Measurements from ENCODE around the gene TOB2.
A peak's percentile ranks its signal among the peaks of the same experiment; 100 is the strongest.
"Not testable (repeated sequence)": the region's sequence is repeated elsewhere in the genome, so short reads cannot be mapped to it uniquely, and the experiment has no call there.

Gene TOB2

DNA sequence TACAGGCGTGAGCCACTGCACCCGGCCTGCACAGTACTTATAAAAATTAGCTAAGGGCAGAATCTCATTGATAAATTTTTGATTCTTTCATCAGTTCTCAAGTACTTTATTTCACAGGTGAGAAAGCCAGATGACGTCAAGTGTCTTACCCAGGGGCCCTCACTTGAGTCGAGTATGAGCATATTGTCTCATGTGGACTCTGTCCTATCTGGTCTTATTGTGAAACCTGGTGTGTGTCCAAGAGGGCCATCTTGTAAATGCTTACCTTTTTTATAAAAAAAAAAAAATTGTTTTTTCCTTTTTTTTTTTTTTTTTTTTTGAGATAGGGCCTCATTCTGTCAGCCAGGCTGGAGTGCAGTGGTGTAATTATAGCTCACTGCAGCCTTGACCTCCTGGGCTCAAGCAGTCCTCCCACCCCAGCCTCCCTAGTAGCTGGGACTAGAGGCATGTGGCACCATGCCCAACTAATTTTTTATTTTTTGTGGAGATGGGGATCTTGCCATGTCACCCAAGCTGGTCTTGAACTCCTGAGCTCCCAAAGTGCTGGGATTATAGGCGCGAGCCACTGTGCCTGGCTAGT is 28.4 kb upstream of the TOB2 start:
- Histone ChIP-seq H3K4me1 (peaks cover 40 to 60% (median 46%) of the 10 kb centered on the region in 10 experiments), H3K9me3 (replicated peaks in 1 of 11) (peaks cover 0 to 11% (median 0%) of the 10 kb centered on the region in 11 experiments; a peak in 7 of 22 replicates), H4K20me1 (peaks cover 20 to 88% (median 70%) of the 10 kb centered on the region in 11 experiments; a peak in 21 of 22 replicates), H3K27ac (0 out of 22 replicates have a peak overlapping the region, but pooled peaks of 1 of the 11 experiments have one; percentile 12), H3K4me2 (no peak overlapping the region), H3K36me3 (peaks cover 25 to 64% (median 40%) of the 10 kb centered on the region in 11 experiments; a peak in 19 of 22 replicates), H3K9ac (no peak overlapping the region), H3K4me3 (no peak overlapping the region), H3K27me3 (no peaks in the 10 kb centered on the region)
- no peak for TF ChIP-seq Cebpa-rat (IDR thresholded peaks at IDR 0.05)

DNA sequence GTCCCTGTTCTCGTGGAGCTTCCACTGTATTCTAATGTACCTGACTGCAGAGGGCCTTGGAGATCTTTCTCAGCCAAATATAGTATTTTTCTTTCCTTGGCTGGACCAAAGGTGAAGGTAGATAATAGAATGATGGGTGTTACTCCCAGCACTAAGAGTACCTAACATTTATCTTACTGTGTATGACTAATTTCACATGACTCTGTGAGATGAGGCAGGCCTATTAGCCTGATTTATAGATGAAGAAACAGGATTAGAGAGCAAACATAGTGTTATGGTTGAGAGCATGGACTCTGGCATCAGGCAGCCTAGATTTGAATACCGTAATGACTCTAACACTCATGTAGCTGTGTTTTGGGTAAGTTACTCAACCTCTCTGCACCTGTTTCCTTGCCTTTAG is 25.0 kb upstream of the TOB2 start:
- Histone ChIP-seq H3K27ac (no peak overlapping the region), H3K36me3 (peaks cover 34 to 67% (median 51%) of the 10 kb centered on the region in 11 experiments), H3K4me1 (peaks cover 29 to 48% (median 35%) of the 10 kb centered on the region in 10 experiments), H3K27me3 (no peaks in the 10 kb centered on the region), H3K9ac (no peak overlapping the region), H3K9me3 (replicated peaks in 1 of 11) (peaks cover 0 to 2% (median 0%) of the 10 kb centered on the region in 11 experiments; a peak in 1 of 22 replicates), H4K20me1 (peaks cover 4 to 68% (median 38%) of the 10 kb centered on the region in 11 experiments; a peak in 15 of 22 replicates), H3K4me2 (peak overlapping the region in 2 of 11 experiments; percentile 90 to 97; a peak in 1 of 22 replicates), H3K4me3 (no peak overlapping the region)
- no peak for TF ChIP-seq Cebpa-rat (IDR thresholded peaks at IDR 0.05)

DNA sequence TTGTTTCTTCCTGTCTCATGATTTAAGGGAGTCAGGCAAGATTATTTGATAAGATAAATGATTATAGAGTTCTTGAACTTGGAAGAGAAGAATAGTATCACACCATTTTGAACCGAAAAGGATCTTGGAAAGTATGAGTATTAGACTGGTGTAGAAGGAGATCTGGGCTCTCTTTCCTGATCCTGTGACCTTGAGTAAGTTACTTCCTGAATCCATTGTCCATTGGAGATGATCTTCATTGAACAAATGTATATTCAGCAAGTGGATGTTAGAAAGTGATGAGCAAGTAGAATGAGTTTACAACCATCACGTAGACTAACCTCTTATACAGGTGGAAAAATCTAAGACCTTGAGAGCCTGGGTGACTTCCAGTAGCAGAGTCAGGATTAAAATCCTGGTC is 24.3 kb upstream of the TOB2 start:
- Histone ChIP-seq H3K4me3 (peak overlapping the region in 1 of 10 experiments; percentile 86; a peak in 3 of 20 replicates), H3K4me1 (peaks cover 29 to 46% (median 39%) of the 10 kb centered on the region in 10 experiments), H3K27me3 (no peaks in the 10 kb centered on the region), H4K20me1 (peaks cover 4 to 66% (median 34%) of the 10 kb centered on the region in 11 experiments; a peak in 15 of 22 replicates), H3K36me3 (peaks cover 40 to 68% (median 57%) of the 10 kb centered on the region in 11 experiments), H3K9ac (peak overlapping the region in 2 of 11 experiments; percentile 92; a peak in 2 of 22 replicates), H3K27ac (no peak overlapping the region), H3K9me3 (replicated peaks in 1 of 11) (no peaks in the 10 kb centered on the region), H3K4me2 (peak overlapping the region; percentile 82 to 97 (median 93); a peak in 21 of 22 replicates)
- TF ChIP-seq Cebpa-rat (IDR thresholded peaks at IDR 0.05) = no peak

GRCh38 chr22:41469218-41469851 is 22.7 kb upstream of the TOB2 start:
- TF ChIP-seq Cebpa-rat (IDR thresholded peaks at IDR 0.05) = no peak
- Histone ChIP-seq H3K4me1 (peaks cover 29 to 40% (median 37%) of the 10 kb centered on the region in 10 experiments), H3K9ac (peak overlapping the region; percentile 89 to 97 (median 92)), H3K27ac (peak overlapping the region; percentile 88 to 99 (median 96)), H3K36me3 (peaks cover 51 to 76% (median 64%) of the 10 kb centered on the region in 11 experiments), H3K4me3 (peak overlapping the region; percentile 80 to 97 (median 88)), H3K4me2 (peak overlapping the region; percentile 82 to 97 (median 93)), H4K20me1 (peaks cover 4 to 64% (median 24%) of the 10 kb centered on the region in 11 experiments; a peak in 15 of 22 replicates), H3K27me3 (no peaks in the 10 kb centered on the region), H3K9me3 (replicated peaks in 1 of 11) (no peaks in the 10 kb centered on the region)

DNA sequence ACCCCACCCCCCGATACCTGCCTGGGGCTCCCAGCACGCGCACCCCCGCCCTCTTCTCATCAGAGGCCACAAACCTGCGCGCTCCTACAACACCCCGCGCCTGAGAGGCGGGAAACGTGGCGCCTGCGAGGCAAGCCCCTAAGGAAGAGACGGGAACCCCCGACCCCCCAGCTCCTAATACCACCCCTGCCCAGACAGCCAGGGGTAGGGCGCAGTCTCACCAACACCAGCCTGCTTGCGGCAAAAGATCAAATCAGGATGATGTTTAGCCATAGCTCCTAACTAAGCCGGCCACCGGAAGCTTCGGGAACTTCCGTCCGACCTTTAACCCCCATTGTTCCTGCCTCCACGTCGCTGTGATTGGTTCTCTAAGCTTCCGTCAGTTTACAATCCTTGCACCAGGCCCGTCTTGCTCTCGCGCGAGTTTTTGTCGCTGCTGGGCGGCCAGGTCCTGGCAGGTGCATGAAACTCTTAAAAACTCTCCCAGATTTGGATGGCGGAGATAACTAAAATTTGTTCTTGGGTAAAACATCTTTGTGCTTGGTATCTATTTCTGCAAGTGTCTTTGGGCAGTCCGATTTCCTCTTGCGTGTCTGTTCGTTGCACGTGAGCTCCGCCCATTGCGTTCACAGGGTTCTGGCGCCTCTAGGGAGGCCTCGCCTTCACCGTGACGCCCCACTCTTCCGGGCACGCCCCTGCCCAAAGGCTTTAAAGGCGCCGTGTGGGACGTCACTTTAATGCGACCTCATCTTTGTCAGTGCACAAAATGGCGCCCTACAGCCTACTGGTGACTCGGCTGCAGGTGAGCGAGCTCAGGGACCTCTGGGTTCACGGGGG is 22.0 kb upstream of the TOB2 start, which contains the start of the genes ACO2 and PHF5A:
Gene ACO2 (plus strand): TSS at position 737 of the 837 bp plus-strand sequence. CDS start 30 bp downstream, at position 767.
Gene PHF5A (minus strand): TSS at position 312 of the 837 bp plus-strand sequence. CDS start 39 bp downstream, at position 273.
- Histone ChIP-seq H3K4me3 (peak within 1 kb of the TSS; percentile 80 to 97 (median 88)), H3K36me3 (peaks cover 58 to 76% (median 69%) of the 10 kb centered on the region in 11 experiments), H3K27ac (peak within 1 kb of the TSS; percentile 88 to 99 (median 96)), H3K9me3 (replicated peaks in 1 of 11) (no peaks in the 10 kb centered on the region), H4K20me1 (peaks cover 4 to 62% (median 21%) of the 10 kb centered on the region in 11 experiments; a peak in 15 of 22 replicates), H3K9ac (peak within 1 kb of the TSS; percentile 89 to 97 (median 92)), H3K4me2 (peak within 1 kb of the TSS; percentile 82 to 97 (median 95)), H3K27me3 (no peaks in the 10 kb centered on the region), H3K4me1 (peaks cover 29 to 40% (median 37%) of the 10 kb centered on the region in 10 experiments)
- TF ChIP-seq Cebpa-rat (IDR thresholded peaks at IDR 0.05) = no peak

GRCh38 chr22:41461901-41462300 is 15.3 kb upstream of the TOB2 start:
- H3K36me3 ChIP-seq = peaks cover 82 to 98% (median 97%) of the 10 kb centered on the region in 11 experiments
- peaks cover 13 to 33% (median 23%) of the 10 kb centered on the region in 10 experiments for H3K4me1 ChIP-seq

GRCh38 chr22:41460071-41460470 is 13.5 kb upstream of the TOB2 start:
- H4K20me1 ChIP-seq = peaks cover 0 to 65% (median 22%) of the 10 kb centered on the region in 11 experiments; a peak in 14 of 22 replicates
- peak overlapping the region in 4 of 11 experiments; percentile 1 to 48 (median 20); a peak in 3 of 22 replicates for H3K9ac ChIP-seq
- peaks cover 64 to 96% (median 83%) of the 10 kb centered on the region in 11 experiments for H3K36me3 ChIP-seq
- peaks cover 13 to 28% (median 17%) of the 10 kb centered on the region in 10 experiments for H3K4me1 ChIP-seq
- not testable (repeated sequence) for H3K9me3 ChIP-seq (replicated peaks in 1 of 11); H3K27me3 ChIP-seq; H3K4me3 ChIP-seq; H3K27ac ChIP-seq
- peak overlapping the region in 3 of 11 experiments; percentile 9 to 42 (median 21); a peak in 5 of 22 replicates for H3K4me2 ChIP-seq

More at GRCh38 chr22:41461901-41462300, 15.3 kb upstream of the TOB2 start:
- no peak overlapping the region for H3K4me3 ChIP-seq
- H3K9me3 ChIP-seq (replicated peaks in 1 of 11) = no peaks in the 10 kb centered on the region
- H3K27ac ChIP-seq = no peak overlapping the region
- H4K20me1 ChIP-seq = peaks cover 0 to 74% (median 22%) of the 10 kb centered on the region in 11 experiments; a peak in 15 of 22 replicates
- TF ChIP-seq Cebpa-rat (IDR thresholded peaks at IDR 0.05) = no peak
- no peak overlapping the region for H3K9ac ChIP-seq
- H3K27me3 ChIP-seq = no peaks in the 10 kb centered on the region
- no peak overlapping the region for H3K4me2 ChIP-seq

GRCh38 chr22:41459431-41459830 is 12.8 kb upstream of the TOB2 start:
- Histone ChIP-seq H3K9me3 (replicated peaks in 1 of 11) (no peaks in the 10 kb centered on the region), H3K27me3 (no peaks in the 10 kb centered on the region), H3K36me3 (peaks cover 57 to 96% (median 77%) of the 10 kb centered on the region in 11 experiments), H3K9ac (peak overlapping the region in 1 of 11 experiments; percentile 6; a peak in 1 of 22 replicates), H3K4me1 (peaks cover 13 to 28% (median 17%) of the 10 kb centered on the region in 10 experiments), H3K27ac (no peak overlapping the region), H3K4me3 (no peak overlapping the region), H3K4me2 (peak overlapping the region in 5 of 11 experiments; percentile 21 to 64 (median 42); a peak in 6 of 22 replicates), H4K20me1 (peaks cover 0 to 61% (median 22%) of the 10 kb centered on the region in 11 experiments; a peak in 14 of 22 replicates)
- TF ChIP-seq Cebpa-rat (IDR thresholded peaks at IDR 0.05) = no peak

Data from BLaER1 treated with 17β-estradiol and CSF1 and Interleukin-3, amounts not matched to agents 10 nM and 100 nM (cell line).